Breast epithelium (tissue), 4 donors: ENCODE measurements around the gene EDDM13. TPM values are rescaled to one million over a fixed set of nuclear protein-coding genes. Genes with fewer than 3 reads are reported as not detected.

Experiments used
- DNase-seq, 2 donors: peaks; one replicate each; pipeline ENCODE4 v3.0.0-alpha.2; 2019; ENCODE audit warnings: low spot score in 2 of 2
- H3K27ac ChIP-seq, 2 donors: fragments of 200-600 bp; sonication (generic) in 1 of 2; one replicate each; pipeline ENCODE4 v1.5.1; 2016 to 2019; ENCODE audit warnings: mild to moderate bottlenecking in 1 of 2
- H3K27me3 ChIP-seq, 2 donors: fragments of 200-600 bp; sonication (generic) in 1 of 2; one replicate each; pipeline versions ENCODE4 v1.5.1 to v1.6.0; 2017 to 2019; ENCODE audit warnings: control low read depth in 1 of 2, mild to moderate bottlenecking in 1 of 2
- H3K36me3 ChIP-seq: fragments of 200-600 bp; one replicate; pipeline ENCODE4 v1.5.1; 2019
- H3K4me1 ChIP-seq, 2 donors: fragments of 200-600 bp; sonication (generic); one replicate each; pipeline ENCODE4 v1.5.1; 2016 to 2019; ENCODE audit warnings: control low read depth in 1 of 2
- H3K4me3 ChIP-seq, 3 donors: fragments of 200-600 bp; sonication (generic); 1 replicate in 2 of 3; 2 replicates in 1 of 3; pipeline ENCODE4 v1.5.1; 2016 to 2019; ENCODE audit warnings: mild to moderate bottlenecking in 3 of 3, moderate library complexity in 2 of 3
- H3K9me3 ChIP-seq, 2 donors: fragments of 200-600 bp; sonication (generic) in 1 of 2; one replicate each; pipeline ENCODE4 v1.5.1; 2016 to 2019; ENCODE audit warnings: control low read depth in 1 of 2
- POLR2A ChIP-seq: fragments of 450-650 bp; IDR thresholded peaks from one replicate; pipeline ENCODE4 v1.6.1; 2016; ENCODE audit warnings: antibody characterized with exemption, mild to moderate bottlenecking, moderate library complexity
- POLR2AphosphoS5 ChIP-seq, 3 donors: sonication (generic); formaldehyde crosslinking; IDR thresholded peaks; one replicate each; pipeline ENCODE4 v1.6.1; 2017; ENCODE audit warnings: antibody characterized with exemption in 3 of 3
- intact Hi-C: fragments of 100-400 bp; cut with DNase I; formaldehyde crosslinking; loops from one replicate; pipeline ENCODE4 v1.15.1; 2023; ENCODE audit warnings: low total_unique reads
- total RNA-seq, 3 donors: library from RNA; depleted of rRNA; stranded (reverse); fragments of >200 nt; gene quantifications; one replicate each; pipeline ENCODE4 v1.1.0, GENCODE V29; 2016
- TF ChIP-seq, protein P1 (sequence below), 3 donors: fragments of 450-650 bp; IDR thresholded peaks; one replicate each; pipeline ENCODE4 v1.5.1; 2016 to 2017; ENCODE audit warnings: antibody characterized with exemption in 3 of 3, mild to moderate bottlenecking in 3 of 3, moderate library complexity in 3 of 3

EDDM13 gene
- total RNA-seq, 3 donors from 2014 or later, result 1.3 TPM; not detected in 2

- Histone ChIP-seq H3K36me3 (no peaks in the 10 kb centered on the region), H3K27ac (no peak overlapping the region), H3K4me1 (no peaks in the 10 kb centered on the region), H3K27me3 (no peaks in the 10 kb centered on the region), H3K9me3 (no peaks in the 10 kb centered on the region), H3K4me3 (no peak overlapping the region)
- DNase-seq, result no peak
- intact Hi-C loops, result no loop called here
- TF ChIP-seq, protein P1, sequence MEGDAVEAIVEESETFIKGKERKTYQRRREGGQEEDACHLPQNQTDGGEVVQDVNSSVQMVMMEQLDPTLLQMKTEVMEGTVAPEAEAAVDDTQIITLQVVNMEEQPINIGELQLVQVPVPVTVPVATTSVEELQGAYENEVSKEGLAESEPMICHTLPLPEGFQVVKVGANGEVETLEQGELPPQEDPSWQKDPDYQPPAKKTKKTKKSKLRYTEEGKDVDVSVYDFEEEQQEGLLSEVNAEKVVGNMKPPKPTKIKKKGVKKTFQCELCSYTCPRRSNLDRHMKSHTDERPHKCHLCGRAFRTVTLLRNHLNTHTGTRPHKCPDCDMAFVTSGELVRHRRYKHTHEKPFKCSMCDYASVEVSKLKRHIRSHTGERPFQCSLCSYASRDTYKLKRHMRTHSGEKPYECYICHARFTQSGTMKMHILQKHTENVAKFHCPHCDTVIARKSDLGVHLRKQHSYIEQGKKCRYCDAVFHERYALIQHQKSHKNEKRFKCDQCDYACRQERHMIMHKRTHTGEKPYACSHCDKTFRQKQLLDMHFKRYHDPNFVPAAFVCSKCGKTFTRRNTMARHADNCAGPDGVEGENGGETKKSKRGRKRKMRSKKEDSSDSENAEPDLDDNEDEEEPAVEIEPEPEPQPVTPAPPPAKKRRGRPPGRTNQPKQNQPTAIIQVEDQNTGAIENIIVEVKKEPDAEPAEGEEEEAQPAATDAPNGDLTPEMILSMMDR (IDR thresholded peaks at IDR 0.05), result no peak
- TF ChIP-seq POLR2A, result no peak
- TF ChIP-seq POLR2AphosphoS5 (IDR thresholded peaks at IDR 0.05), result no peak
Measured at GRCh38 chr19:56273563-56274117, 1.1 kb downstream of the EDDM13 start.

DNA sequence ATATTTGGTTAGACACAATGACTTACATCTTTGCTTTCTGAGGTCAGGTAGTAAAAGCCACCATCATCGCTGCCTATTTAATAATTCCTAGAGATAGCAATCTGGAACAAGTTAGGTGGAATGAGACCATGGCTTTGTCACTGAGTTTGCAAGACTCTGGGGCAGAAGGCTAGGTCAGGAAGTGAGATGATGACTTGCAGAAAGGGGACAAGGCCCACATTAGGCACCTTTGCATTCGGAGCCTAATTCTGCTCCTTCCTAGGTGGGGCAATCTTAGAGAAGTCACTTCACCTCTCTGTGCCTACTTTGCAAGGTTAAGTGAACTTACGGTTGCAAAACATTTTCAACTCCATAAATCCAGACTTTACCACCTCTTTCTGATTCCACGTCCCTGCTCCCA, 10.3 kb downstream of the EDDM13 start:
- Histone ChIP-seq H3K4me3 (no peak overlapping the region), H3K36me3 (no peaks in the 10 kb centered on the region), H3K9me3 (no peaks in the 10 kb centered on the region), H3K27me3 (no peaks in the 10 kb centered on the region), H3K4me1 (no peaks in the 10 kb centered on the region), H3K27ac (no peak overlapping the region)
- TF ChIP-seq POLR2A, result no peak
- TF ChIP-seq POLR2AphosphoS5 (IDR thresholded peaks at IDR 0.05), result no peak
- TF ChIP-seq, protein P1 (IDR thresholded peaks at IDR 0.05), result no peak
- DNase-seq, result no peak
- intact Hi-C loops, result no loop called here

- Histone ChIP-seq H3K4me1 (no peaks in the 10 kb centered on the region), H3K9me3 (no peaks in the 10 kb centered on the region), H3K27me3 (no peaks in the 10 kb centered on the region), H3K36me3 (no peaks in the 10 kb centered on the region), H3K4me3 (no peak overlapping the region), H3K27ac (no peak overlapping the region)
- TF ChIP-seq, protein P1 (IDR thresholded peaks at IDR 0.05), result no peak
- TF ChIP-seq POLR2A (no peak), POLR2AphosphoS5 (IDR thresholded peaks at IDR 0.05) (no peak)
- no peak for DNase-seq
- intact Hi-C loops, result no loop called here
Measured at GRCh38 chr19:56284746-56285145, 12.2 kb downstream of the EDDM13 start.

DNA sequence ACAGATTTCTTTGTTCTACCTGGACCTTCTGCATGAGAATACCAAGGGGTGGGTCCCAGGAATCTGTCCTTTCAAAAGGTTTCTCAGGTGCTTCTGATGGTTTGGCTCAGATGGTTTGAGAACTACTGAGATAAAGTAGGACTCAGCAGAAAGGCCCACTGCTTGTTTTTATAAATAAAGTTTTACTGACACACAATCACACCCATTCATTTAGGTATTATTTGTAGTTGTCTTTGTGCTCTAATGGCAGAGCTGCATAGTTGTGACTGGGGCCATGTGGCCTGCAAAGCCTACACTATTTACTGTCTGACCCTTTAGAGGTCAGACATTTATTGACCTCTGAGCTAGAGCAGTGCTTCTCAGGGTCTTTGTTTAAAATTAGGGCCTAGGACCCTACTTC, 17.6 kb downstream of the EDDM13 start:
- H3K9me3 ChIP-seq, result no peaks in the 10 kb centered on the region
- H3K27me3 ChIP-seq, result no peaks in the 10 kb centered on the region
- TF ChIP-seq POLR2AphosphoS5 (IDR thresholded peaks at IDR 0.05) (no peak), POLR2A (no peak)
- TF ChIP-seq, protein P1 (IDR thresholded peaks at IDR 0.05), result no peak
- H3K4me1 ChIP-seq, result no peaks in the 10 kb centered on the region
- no peak for DNase-seq
- no peak overlapping the region for H3K4me3 ChIP-seq
- no peak overlapping the region for H3K27ac ChIP-seq
- H3K36me3 ChIP-seq, result no peaks in the 10 kb centered on the region
- intact Hi-C loops, result no loop called here

DNA sequence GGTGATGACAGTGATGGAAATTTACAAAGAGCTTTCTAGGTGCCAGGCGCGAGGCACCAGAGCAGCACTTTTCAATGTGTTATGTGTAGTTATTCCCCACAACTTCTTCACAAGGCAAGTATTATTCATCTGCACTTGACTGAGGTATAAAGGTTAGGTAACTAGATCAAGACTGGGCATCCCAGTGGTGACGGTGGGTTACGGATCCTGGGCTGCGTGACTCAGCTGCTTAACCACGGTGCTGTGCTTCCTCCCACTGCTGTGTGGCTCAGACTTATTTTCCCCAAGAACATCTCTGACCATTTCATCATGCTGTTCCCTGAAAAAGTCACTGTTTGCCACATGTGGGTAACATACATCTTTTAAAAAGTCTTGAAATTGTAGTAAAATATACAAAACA, 19.3 kb downstream of the EDDM13 start:
- H3K4me3 ChIP-seq, result no peak overlapping the region
- TF ChIP-seq, protein P1 (IDR thresholded peaks at IDR 0.05), result no peak
- TF ChIP-seq POLR2A, result no peak
- TF ChIP-seq POLR2AphosphoS5 (IDR thresholded peaks at IDR 0.05), result no peak
- intact Hi-C loops, result no loop called here
- H3K36me3 ChIP-seq, result no peaks in the 10 kb centered on the region
- no peak overlapping the region for H3K27ac ChIP-seq
- H3K9me3 ChIP-seq, result no peaks in the 10 kb centered on the region
- no peaks in the 10 kb centered on the region for H3K4me1 ChIP-seq
- no peak for DNase-seq
- no peaks in the 10 kb centered on the region for H3K27me3 ChIP-seq
